Aorta (tissue), 5 donors: Measurements from ENCODE around the gene HS1BP3. TPM values are rescaled to one million over a fixed set of nuclear protein-coding genes. Genes with fewer than 3 reads are reported as not detected.

Experiments
- ATAC-seq: fragments of 200-7000 bp; cut with Tn5 transposase; one replicate; pipeline ENCODE4 v1.9.1; 2022; ENCODE audit warnings: moderate library complexity; ENCODE audit not compliant: low FRiP score
- DNase-seq, 2 donors: peaks; one replicate each; pipeline ENCODE4 v3.0.0-alpha.2; 2020
- H3K27ac ChIP-seq, 2 donors: one replicate each; pipeline ENCODE4 v1.5.1; 2013; ENCODE audit warnings: low read length in 2 of 2, mild to moderate bottlenecking in 2 of 2, moderate library complexity in 2 of 2, control low read depth in 1 of 2, inconsistent platforms in 1 of 2, low read depth in 1 of 2
- H3K27me3 ChIP-seq, 2 donors: one replicate each; pipeline ENCODE4 v1.6.1; 2013; ENCODE audit warnings: control low read depth in 1 of 2, low read length in 1 of 2, mild to moderate bottlenecking in 1 of 2, moderate library complexity in 1 of 2; ENCODE audit not compliant: insufficient read depth in 2 of 2, control insufficient read depth in 1 of 2
- H3K36me3 ChIP-seq, 2 donors: one replicate each; pipeline ENCODE4 v1.6.1; 2013; ENCODE audit warnings: control low read depth in 1 of 2, low read length in 1 of 2, mild to moderate bottlenecking in 1 of 2; ENCODE audit not compliant: insufficient read depth in 2 of 2, control insufficient read depth in 1 of 2
- H3K4me1 ChIP-seq, 2 donors: one replicate each; pipeline ENCODE4 v1.6.1; 2013; ENCODE audit warnings: low read length in 2 of 2, control low read depth in 1 of 2, mild to moderate bottlenecking in 1 of 2, moderate library complexity in 1 of 2; ENCODE audit not compliant: insufficient read depth in 2 of 2, control insufficient read depth in 1 of 2
- H3K4me3 ChIP-seq, 2 donors: one replicate each; pipeline ENCODE4 v1.5.1; 2013; ENCODE audit warnings: low read length in 2 of 2, control low read depth in 1 of 2, mild to moderate bottlenecking in 1 of 2
- H3K9me3 ChIP-seq: one replicate; pipeline ENCODE4 v1.6.1; 2013; ENCODE audit warnings: mild to moderate bottlenecking, low read length; ENCODE audit not compliant: control insufficient read depth
- WGBS, 2 donors: extraction: QIAGEN DNeasy Blood & Tissue Kit; methylation state at CpG; one replicate each; pipeline ENCODE4 v1.1.7; 2013; 5-methylcytosine and 5-hydroxymethylcytosine counted together
- intact Hi-C, 2 donors: fragments of 100-400 bp; cut with DNase I; formaldehyde crosslinking; loops; one replicate each; pipeline versions ENCODE4 v1.14.2 to v1.15.0; 2022
- long read RNA-seq, 2 donors: library from polyadenylated mRNA; unstranded; transcript quantifications; one replicate each; pipeline ENCODE4 v2.0.0, GENCODE V29; 2020 to 2021
- polyA plus RNA-seq, 2 donors: library from polyadenylated mRNA; stranded (reverse); fragments of 200-250 nt; gene quantifications; one replicate each; pipeline ENCODE4 v1.2.3, GENCODE V29; 2013
- total RNA-seq, 2 donors: library from RNA; stranded (reverse); fragmentation: NEBNext Ultra II Directional; extraction: Animal tissue kit (Norgen Biotek cat#: 25700); gene quantifications; one replicate each; pipeline ENCODE4 v1.2.1, GENCODE V29; 2021
- donor health status: healthy with polysubstance abuse.
- donor health status: Bipolar disorder and iron deficiency.
- donor health status: DM: no; HTN: no; CAD: no.
- donor health status: DM: no; HTN: no; CAD: no.
- donor health status: DM: yes; HTN: yes; CAD: no.

HS1BP3 gene
- total RNA-seq (10 to 100 TPM; 34.8 to 42.3 TPM), polyA plus RNA-seq (10 to 100 TPM; 27.5 to 33.6 TPM)
- long read RNA-seq, donor 1, transcript HS1BP3-201 (7 exons, 2,370 nt): major isoform, 97 of 167 reads
- long read RNA-seq, donor 1, partial matches to known transcripts: 24 of 167 reads
- long read RNA-seq, donor 1, other reads (novel, unspliced or antisense): 45 of 167 reads
- long read RNA-seq, donor 2, partial matches to known transcripts: 3 of 15 reads
- long read RNA-seq, donor 2, other reads (novel, unspliced or antisense): 11 of 15 reads

GRCh38 chr2:20650877-20651730, at the start of gene HS1BP3:
HS1BP3 (minus strand) TSS chr2:20651098; CDS start chr2:20651063, 35 bp downstream.
- whole genome bisulfite sequencing, 2 donors: 1% methylated on average over 51 to 72 of the region's 72 CpGs
- DNase-seq (peak; percentile 89 to 94), ATAC-seq (peak; percentile 96)
- Histone ChIP-seq H3K4me1 (no peaks in the 10 kb centered on the region), H3K36me3 (peaks cover 0 to 3% of the 10 kb centered on the region in 2 donors), H3K9me3 (no peaks in the 10 kb centered on the region), H3K4me3 (peak within 1 kb of the TSS; percentile 67 to 74), H3K27me3 (no peaks in the 10 kb centered on the region), H3K27ac (peak within 1 kb of the TSS; percentile 67 to 96)
- intact Hi-C loops: no loop called here

GRCh38 chr2:20698916-20699613, 48.2 kb upstream of the HS1BP3 start:
- no peaks in the 10 kb centered on the region for H3K36me3 ChIP-seq
- DNase-seq: no peak
- H3K27ac ChIP-seq: no peak overlapping the region
- H3K4me1 ChIP-seq: peaks cover 3% of the 10 kb centered on the region in 2 donors
- no peaks in the 10 kb centered on the region for H3K9me3 ChIP-seq
- intact Hi-C loops: loop anchor here in 1 of 2 donors (10.0 kb wide), 1 partner anchor 56 kb away; no protein-coding TSS in a partner anchor
- peak overlapping the region; percentile 33 to 88 for H3K4me3 ChIP-seq
- no peaks in the 10 kb centered on the region for H3K27me3 ChIP-seq
- WGBS, 2 donors: 4 to 8% methylated on average over 4 of the region's 4 CpGs
- ATAC-seq: no peak

GRCh38 chr2:20697322-20697934, 46.5 kb upstream of the HS1BP3 start:
- 98% methylated on average over 2 of the region's 2 CpGs for WGBS, 2 donors
- no peak for ATAC-seq
- Histone ChIP-seq H3K36me3 (no peaks in the 10 kb centered on the region), H3K27ac (no peak overlapping the region), H3K4me3 (no peak overlapping the region), H3K27me3 (no peaks in the 10 kb centered on the region), H3K9me3 (no peaks in the 10 kb centered on the region), H3K4me1 (peaks cover 3% of the 10 kb centered on the region in 2 donors)
- no peak for DNase-seq
- intact Hi-C loops: loop anchor here in 1 of 2 donors (10.0 kb wide), 1 partner anchor 57 kb away; no protein-coding TSS in a partner anchor

GRCh38 chr2:20696366-20696765, 45.5 kb upstream of the HS1BP3 start:
- 46 to 52% methylated on average over 2 of the region's 2 CpGs for WGBS, 2 donors
- no peak for ATAC-seq

GRCh38 chr2:20693317-20693716, 42.4 kb upstream of the HS1BP3 start:
- Histone ChIP-seq H3K9me3 (no peaks in the 10 kb centered on the region), H3K27ac (no peak overlapping the region), H3K27me3 (no peaks in the 10 kb centered on the region), H3K36me3 (no peaks in the 10 kb centered on the region), H3K4me1 (no peaks in the 10 kb centered on the region), H3K4me3 (no peak overlapping the region)
- ATAC-seq (no peak), DNase-seq (no peak)
- intact Hi-C loops: loop anchor here in 1 of 2 donors (10.0 kb wide), 1 partner anchor 61 kb away; no protein-coding TSS in a partner anchor
- 91 to 93% methylated on average over 3 of the region's 3 CpGs for WGBS, 2 donors

More at GRCh38 chr2:20696366-20696765, 45.5 kb upstream of the HS1BP3 start:
- H3K27ac ChIP-seq: no peak overlapping the region
- H3K4me3 ChIP-seq: no peak overlapping the region
- intact Hi-C loops: loop anchor here in 1 of 2 donors (10.0 kb wide), 1 partner anchor 58 kb away; no protein-coding TSS in a partner anchor
- no peaks in the 10 kb centered on the region for H3K9me3 ChIP-seq
- no peaks in the 10 kb centered on the region for H3K36me3 ChIP-seq
- H3K4me1 ChIP-seq: peaks cover 3% of the 10 kb centered on the region in 2 donors
- no peaks in the 10 kb centered on the region for H3K27me3 ChIP-seq
- no peak for DNase-seq

- peaks cover 0 to 2% of the 10 kb centered on the region in 2 donors for H3K36me3 ChIP-seq
- WGBS, 2 donors: 89 to 94% methylated on average over 2 of the region's 2 CpGs
- ATAC-seq: no peak
Measured at GRCh38 chr2:20692081-20692480, 41.2 kb upstream of the HS1BP3 start.

GRCh38 chr2:20691076-20691734, 40.3 kb upstream of the HS1BP3 start:
- intact Hi-C loops: loop anchor here in 1 of 2 donors (10.0 kb wide), 1 partner anchor 64 kb away; no protein-coding TSS in a partner anchor
- ATAC-seq (no peak), DNase-seq (no peak)
- WGBS, 2 donors: 86 to 88% methylated on average over 6 of the region's 6 CpGs
- H3K4me3 ChIP-seq: no peak overlapping the region
- H3K27ac ChIP-seq: no peak overlapping the region
- no peaks in the 10 kb centered on the region for H3K4me1 ChIP-seq
- H3K27me3 ChIP-seq: no peaks in the 10 kb centered on the region
- peaks cover 0 to 2% of the 10 kb centered on the region in 2 donors for H3K36me3 ChIP-seq
- no peaks in the 10 kb centered on the region for H3K9me3 ChIP-seq

More at GRCh38 chr2:20692081-20692480, 41.2 kb upstream of the HS1BP3 start:
- Histone ChIP-seq H3K4me1 (no peaks in the 10 kb centered on the region), H3K27me3 (no peaks in the 10 kb centered on the region), H3K27ac (no peak overlapping the region), H3K4me3 (no peak overlapping the region), H3K9me3 (no peaks in the 10 kb centered on the region)
- intact Hi-C loops: loop anchor here in 1 of 2 donors (10.0 kb wide), 1 partner anchor 63 kb away; no protein-coding TSS in a partner anchor
- no peak for DNase-seq
